ENCODE data around the gene MRPL40.

MRPL40 gene

DNA sequence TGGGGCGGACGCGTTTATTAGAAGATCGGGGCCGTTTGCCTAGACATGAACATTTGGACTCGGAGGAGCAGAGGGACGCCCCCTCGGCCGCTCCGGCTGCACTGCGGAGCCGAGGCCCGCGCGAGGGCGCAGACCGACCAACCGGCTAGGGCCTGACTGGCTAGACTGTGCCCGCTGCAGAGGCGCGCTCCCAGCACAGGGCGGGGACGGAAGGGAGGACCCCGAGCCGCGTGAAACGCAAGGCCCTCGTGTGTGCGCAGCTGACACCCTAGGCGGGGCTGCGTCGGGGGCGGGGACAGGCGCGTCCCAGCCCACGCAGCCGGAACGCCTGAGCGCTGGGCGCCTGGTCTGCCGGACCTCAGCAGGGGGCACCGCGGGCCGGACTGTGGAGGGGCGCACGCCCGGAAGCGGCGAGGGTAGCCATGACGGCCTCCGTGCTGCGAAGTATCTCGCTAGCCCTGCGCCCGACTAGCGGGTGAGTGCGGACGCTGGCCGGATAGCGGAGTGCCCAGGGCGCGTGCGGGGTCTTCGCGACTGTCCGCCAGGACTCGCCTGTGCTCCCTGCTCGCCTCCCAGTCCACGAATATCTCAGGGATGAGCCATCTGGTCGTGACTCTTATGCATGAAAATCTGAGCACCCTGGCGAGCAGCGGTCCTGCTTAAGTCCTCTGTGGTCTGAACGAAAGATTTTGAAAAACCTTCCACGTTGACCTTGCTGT lies at the start of gene MRPL40:
Gene MRPL40, plus strand, starts transcription at position 413 of the 719 bp plus-strand sequence. Its CDS starts 10 bp downstream, at position 423.
- DNase-seq (ENCODE audit: low spot score) = peak; percentile 92

DNA sequence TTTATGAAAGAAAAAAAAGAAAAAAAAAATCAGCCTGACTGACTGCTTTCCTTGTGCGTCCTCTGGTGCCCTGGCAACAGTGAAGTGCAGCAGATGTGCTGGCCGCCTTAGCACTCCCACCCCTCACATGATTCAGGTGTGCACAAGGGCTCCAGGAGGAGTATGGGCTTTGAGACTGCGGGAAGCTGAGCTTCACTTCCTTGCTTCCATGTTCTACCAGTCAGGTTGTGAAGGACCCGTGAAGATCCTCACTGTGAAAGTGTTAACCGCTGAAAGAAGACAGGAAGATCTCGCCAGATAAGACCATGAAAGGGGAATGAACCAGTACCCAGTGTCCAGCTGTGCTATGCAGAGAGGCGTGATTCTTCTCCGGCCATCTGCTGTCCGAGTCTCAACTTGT lies 49.1 kb upstream of the MRPL40 start:
- DNase-seq (ENCODE audit: low spot score) = no peak

DNA sequence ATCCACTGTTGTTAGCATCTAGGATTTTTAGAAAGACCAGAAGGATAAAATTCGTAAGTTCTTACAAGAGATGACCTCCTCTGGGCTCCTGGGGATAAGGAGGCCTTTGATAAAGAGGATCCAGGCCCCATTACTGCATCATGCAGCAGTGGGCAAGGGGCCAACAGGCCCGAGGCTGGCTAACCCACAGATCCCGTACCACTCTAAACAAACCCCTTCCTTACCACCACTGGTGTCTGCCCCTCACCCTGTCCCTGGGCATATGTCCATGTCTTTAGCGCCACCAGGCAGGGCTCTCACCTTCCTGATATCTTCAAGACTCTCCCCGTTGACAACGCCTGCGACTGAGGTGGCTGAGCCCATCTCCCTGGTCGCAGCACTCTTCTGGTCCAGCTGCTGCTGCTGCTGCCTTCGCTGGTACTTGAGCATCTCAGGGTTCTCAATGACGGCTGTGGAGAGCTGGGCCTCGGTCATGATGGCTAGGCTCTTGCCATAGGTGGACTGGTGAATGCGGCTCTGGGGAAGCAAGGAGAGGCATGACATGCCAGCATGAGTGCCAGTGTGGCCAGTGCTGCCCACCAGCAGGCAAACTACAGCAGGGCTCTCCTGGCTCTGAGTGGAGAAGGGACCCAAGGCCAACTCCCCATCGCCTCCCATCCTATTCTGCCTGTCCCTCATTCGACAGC lies 47.0 kb upstream of the MRPL40 start:
- DNase-seq (ENCODE audit: low spot score) = no peak

DNA sequence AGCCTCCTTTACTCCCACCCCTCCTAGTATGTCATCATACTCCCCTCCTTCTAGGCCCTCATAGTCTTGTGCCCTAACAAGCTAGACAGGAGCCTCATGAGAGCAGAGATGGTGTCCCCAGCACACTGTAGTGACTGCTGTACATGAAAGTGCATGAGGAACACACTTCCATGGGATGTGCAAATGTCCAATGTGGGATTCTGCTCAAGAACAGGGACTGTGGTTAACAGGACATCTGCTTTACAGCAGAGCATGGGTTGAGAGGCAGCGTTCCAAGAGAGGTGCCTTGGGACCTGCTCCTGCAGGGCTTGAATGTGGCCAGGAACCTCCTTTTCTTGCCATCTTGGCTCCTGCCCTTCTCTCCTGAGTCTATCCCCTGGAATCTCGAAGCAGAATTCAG lies 46.1 kb upstream of the MRPL40 start:
- no peak for DNase-seq (ENCODE audit: low spot score)

DNA sequence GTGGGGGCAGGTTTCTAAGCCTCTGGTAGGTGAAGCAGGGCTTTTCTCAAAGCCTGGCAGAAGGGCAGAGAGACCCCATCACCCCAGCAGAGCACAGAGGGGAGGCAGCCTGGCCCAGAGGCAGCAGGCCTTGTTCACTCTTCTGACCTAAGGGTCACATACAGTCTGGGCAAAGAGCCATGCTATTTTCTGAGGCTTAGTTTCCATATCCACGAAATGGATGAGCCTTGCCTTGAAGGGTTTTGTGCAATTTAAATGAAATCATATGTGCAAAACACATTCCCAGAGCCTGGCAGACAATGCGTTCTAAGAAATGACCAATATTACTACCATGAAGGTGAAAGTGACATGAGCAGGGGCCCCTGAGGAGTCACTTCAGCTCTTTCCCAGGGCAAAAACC lies 45.3 kb upstream of the MRPL40 start:
- DNase-seq (ENCODE audit: low spot score) = no peak

DNA sequence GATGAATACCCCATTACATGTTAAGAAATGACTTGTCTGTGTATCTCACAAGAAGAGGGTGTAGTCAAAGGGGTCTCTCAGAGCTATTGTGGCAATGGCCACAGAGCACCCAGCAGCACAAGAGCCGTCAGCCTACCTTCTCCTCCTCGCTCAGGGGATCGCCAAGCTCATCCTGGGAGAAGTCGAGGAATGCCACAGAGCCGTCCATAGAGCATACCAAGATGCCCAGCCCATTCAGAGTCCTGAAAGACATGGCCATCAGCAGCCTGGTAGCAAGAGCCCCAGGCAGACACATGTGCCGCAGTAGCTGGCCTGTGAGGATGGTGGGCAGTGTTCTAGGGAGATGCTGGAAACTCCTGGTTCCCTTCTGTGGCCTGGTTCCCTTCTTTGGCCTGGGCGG lies 44.8 kb upstream of the MRPL40 start:
- no peak for DNase-seq (ENCODE audit: low spot score)

DNA sequence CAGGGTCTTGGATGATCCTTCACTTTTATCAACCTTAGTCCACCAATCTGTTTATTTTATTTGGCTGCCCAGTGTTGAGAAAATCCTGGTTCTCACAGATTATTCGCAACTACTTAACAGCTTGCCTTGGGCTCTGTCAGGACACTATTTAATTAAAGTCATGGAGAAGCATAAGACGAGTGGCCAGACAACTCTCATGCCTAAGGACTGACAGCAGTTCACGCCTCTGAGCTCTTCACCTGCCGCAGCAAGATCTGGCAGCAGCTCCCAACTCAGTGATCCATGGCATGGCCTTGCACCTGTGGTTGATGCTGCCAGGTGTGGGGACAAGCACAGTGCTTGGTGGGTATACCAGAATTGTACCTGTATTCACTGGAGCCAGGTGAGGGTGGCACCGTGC lies 38.6 kb upstream of the MRPL40 start:
- DNase-seq (ENCODE audit: low spot score) = no peak

DNA sequence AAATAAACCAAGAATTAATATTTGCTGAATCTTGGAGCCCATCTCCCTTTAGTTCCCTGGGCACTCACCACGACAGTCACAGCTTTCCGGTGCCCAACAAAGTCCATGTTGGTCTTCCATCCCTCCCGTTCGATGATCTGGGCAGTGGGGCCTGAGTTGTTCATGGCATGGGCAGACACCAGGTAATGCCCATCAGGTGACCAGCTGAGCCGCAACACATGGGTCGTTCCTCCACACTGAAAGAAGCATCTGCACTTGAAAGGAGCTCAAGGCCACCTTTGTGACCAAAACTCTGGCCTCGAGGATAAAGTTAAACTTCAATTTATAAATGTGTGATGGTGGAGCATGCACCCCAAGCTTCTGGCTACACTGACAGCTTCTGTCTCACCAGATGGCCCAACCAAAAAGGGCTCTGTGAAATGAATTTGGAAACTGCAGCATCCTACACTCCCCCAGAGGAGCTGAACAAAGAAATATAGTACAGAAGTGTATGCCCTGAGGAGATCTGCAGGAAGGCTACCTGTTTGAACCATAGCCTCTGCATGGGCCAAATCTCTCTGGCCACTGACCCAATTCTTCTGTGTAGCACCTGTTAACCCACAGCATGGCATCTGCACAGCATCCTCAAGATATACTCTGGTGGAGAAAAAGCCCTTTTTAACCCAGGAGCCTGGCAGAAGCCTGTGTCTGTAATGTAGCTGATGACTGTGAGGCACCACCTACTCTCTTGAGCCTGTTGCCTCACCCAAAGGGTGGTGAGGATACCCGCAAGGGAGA lies 37.9 kb upstream of the MRPL40 start:
- no peak for DNase-seq (ENCODE audit: low spot score)

DNA sequence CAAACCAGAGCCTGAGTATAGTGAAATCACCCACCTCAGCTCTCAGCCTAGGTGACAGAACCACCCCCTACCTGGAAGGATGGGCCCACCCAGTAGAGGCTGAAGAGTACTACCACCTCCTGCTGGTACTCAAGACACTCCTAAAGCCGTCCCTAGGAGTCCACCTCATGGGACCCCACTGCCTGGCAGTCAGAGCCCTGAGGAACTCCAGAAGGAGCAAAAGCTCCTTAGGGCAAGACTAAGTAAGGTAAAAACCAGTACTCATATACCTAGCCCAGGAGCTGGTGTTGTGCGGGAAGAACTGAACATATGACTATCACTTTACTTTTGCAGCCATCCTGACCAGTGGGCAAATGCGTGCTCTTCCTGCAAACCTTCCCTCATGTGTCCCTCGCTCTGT lies 37.1 kb upstream of the MRPL40 start:
- DNase-seq (ENCODE audit: low spot score) = no peak

DNA sequence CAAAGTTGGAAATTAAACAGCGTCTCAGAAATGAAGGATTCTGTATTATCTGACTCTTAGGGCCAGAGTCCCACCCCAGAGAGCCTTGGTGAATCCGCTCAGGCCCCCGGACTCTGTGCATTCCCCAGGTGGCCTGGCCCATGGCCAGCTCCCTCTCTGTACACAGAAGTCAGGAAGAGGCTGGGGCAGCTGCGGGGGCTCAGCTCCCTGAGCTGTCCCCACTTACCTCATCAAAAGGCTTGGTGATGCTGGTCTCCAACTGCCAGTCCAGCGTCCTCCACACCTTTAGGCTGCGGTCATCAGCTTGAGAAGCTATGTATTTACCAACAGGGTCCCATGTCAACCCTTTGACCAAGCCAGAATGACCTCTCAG lies 35.8 kb upstream of the MRPL40 start:
- DNase-seq (ENCODE audit: low spot score) = no peak

DNA sequence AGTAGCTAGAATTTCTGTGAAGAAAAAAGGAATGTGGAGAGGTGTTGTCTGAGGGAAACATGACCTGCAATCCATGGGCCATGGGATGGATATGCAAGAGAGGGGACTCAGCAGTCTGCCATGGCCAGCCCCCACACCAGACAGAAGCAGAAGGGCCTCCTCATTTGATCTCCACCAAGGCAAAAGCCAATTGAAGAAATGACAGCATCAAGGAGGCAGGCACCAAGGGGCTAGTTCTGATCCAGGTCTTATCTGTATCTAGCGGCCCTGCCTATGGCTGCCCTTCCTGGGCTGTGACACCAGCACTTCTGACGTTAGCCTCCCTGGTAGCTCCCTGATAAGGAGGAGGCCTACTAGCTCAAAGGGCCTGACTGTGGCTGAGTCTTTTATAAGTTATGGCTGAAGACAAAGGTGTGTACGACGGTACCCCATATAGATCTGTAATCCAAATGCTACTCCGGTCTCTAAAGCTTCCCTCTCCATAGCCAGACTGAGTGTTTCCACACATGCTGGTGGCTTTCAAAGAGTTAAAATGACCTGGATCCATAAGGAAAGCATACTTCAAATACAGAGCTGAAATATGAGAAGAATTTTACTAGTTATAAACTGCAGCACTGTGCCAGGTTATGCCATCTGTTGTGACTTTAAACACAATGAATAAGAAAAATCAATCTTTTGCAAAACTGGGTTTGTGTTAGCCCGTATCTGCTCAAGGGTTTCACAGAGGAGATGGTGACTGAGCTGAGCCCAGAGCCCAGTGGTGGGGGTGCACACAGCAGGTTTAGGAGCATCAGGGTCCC lies 35.2 kb upstream of the MRPL40 start:
- no peak for DNase-seq (ENCODE audit: low spot score)

DNA sequence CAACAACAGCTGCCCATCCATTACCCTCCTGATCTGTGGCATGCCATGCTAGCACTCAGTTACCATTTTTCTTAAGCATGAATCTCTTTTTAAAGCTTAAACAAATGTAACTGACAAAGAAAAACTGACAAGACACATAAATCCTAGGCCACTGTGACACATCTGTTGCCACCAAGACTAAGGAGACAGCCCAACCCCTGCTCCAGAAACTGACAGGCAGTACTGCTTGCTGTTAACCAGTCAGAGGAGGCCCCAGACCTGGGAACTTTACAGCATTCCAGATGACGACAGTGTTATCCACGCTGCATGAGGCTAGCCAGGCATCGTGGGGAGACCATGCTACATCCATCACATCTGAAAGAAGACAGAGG lies 34.6 kb upstream of the MRPL40 start:
- no peak for DNase-seq (ENCODE audit: low spot score)

DNA sequence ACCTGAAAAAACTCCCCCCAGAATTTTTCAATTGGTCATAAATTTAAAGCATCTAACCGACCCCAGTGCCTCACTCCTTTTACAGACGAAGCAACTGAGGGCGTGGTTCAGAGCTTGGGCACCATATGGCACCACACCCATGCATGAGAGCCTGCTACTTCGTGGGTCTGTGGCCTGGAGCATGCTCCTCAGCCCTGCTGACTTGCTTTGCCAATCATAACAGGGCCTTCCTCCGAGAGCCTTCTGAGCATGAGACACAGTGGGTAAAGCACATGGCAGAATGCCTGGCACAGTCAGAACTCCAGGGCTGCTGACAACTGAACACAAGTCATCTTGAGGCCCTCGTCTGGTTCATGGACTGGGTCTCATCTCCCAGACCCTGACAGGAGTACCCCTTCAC lies 34.1 kb upstream of the MRPL40 start:
- DNase-seq (ENCODE audit: low spot score) = no peak

DNA sequence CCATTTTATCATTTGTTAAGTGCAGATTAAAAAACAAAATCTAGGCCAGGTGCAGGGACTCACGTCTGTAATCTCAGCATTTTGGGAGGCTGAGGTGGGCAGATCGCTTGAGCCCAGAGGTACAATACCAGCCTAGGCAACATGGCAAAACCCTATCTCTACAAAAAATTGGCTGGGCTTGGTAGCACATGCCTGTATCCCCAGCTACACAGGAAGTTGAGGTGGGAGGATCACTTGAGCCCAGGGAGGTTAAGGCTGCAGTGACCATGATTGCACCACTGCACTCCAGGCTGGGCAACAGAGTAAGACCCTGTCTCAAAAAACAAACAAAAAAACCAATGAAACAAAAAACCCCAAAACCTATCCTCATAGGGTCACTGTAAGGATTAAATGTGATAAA lies 33.7 kb upstream of the MRPL40 start:
- no peak for DNase-seq (ENCODE audit: low spot score)

DNA sequence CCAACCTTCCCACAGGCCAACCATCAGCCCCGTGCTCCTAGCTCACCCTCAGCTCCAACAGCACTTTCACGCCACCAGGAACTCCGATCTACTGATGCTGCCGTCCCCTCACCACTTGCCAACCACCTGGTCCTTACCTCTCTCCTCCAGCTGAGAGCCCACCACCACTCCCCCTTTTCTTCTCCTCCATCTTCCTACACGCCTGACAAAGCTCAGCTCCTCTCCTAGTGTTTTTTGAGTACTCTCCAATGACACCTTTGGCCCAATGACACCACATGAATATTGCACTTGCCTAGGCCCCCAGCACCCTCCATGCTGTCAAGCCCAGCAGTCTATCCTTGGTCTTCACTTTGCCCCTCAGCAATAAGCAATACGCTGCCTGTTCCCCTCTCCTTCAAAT lies 31.5 kb upstream of the MRPL40 start:
- DNase-seq (ENCODE audit: low spot score) = no peak

DNA sequence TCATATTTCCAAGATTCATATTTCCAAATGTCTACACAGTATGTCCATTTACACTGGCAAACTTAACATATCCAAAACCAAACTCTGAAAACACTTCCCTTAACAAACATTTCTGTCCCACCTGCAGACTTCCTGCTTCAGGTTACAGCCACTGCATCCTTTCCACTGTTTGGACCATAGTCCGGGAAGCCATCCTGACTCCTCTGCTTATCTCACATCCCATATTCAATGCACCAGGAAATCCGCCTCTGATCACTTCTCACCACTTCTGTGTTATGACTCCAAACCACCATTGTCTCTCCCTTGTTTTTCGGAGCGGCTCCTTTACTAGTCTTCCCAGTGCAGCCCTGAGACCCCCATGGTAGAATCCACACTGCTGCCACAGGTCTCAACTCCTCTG lies 30.9 kb upstream of the MRPL40 start:
- DNase-seq (ENCODE audit: low spot score) = no peak

DNA sequence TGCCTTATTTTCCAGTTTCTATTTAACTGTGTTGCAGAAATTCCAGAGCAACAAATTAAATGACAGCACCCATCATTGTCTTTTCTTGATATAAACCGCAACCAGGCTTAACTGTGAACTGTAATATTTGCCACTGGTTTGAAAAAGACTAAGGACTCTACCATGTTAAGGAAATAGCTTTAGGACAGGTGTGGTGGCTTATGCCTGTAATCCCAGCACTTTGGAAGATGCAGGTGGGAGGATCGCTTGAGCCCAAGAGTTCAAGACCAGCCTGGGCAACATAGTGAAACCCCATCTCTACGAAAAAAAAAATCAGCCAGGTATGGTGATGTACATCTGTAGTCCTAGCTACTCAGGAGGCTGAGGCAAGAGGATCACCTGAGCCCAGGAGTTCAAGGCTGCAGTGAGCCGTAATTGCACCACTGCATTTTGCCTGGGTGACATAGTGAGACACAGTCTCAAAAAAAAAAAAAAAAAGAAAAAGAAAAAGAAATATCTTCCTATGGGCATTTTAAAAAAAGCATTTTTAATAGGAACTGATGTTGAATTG lies 29.6 kb upstream of the MRPL40 start:
- DNase-seq (ENCODE audit: low spot score) = no peak

DNA sequence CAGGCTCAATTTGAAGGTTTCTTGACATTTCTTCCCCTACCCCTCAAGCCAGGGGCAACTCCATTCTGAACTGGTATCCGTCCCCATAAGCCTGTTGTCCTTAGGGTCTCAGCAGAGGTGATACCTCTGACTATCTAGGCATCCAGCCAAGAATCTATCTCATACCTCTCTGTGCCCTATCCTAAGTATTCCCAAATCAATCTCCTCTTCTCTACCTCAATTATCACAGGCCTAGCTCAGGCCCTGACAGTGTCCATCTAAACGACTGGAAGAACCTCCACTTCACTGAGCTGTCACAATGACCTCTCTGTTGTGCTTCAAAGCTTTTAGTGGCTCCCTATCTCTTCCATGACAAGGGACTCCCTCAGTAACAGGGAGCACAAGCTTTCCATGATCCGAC lies 27.7 kb upstream of the MRPL40 start:
- no peak for DNase-seq (ENCODE audit: low spot score)

DNA sequence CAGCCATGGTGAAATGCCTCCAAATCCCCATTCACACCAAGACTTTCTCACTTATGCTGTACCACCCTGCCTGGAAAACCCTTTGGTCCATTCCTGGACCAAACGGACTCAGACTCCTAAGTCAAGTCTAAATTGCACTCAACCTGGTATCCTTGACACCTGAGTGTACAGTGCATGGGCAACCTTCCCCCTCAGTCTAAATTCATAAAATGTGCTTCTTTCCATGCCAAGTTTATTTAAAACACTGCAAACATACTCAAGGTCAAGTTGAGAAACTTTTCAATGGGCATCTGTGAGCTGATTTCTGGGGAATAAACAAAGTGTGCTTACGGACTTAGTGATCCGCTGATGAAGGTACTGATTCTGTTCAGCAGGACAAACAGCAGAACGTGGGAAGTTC lies 27.2 kb upstream of the MRPL40 start:
- no peak for DNase-seq (ENCODE audit: low spot score)

DNA sequence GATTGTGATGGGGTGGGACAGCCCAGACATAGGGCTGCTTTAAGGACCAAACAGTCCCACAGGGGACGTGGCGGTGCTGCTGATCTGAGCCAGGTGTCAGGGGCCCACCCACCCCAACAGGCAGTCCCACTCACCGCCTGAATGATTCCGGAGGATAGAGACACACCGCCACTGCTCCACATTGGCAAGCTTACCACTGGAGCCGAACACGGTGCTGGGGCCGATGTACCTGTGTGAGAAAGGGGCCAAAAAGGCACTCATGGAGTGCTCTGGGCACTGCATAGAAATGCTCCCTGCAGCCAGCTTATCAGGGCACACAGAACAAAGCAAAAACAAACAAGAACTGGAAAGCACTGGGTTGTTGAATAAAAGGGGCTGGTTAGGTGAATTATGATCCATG lies 26.7 kb upstream of the MRPL40 start:
- DNase-seq (ENCODE audit: low spot score) = no peak

DNA sequence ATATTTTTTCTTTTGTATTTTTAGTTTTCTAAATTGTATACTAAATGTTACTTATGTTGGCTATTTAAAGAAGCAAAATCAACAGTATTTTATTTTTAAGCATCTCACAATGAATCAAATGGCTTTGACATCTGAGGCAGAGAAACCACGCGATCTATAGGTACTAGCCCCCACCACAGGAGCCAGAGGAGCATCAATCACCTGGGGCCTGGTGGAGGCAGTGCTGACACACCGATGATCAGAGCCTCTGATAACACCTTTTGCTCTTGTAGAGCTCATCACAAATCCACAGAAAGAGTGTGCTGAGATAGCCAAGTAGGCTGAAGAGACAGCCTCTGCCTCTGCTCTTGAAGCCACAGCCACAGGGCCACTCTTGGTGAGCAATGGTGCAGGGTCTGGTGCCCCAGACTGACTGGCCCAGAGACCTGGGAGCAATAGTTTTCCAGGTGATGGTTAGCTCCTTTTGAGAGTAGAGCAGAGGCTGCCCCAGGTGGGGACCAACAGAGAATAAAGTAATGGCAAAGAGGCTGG lies 26.0 kb upstream of the MRPL40 start:
- DNase-seq (ENCODE audit: low spot score) = no peak

DNA sequence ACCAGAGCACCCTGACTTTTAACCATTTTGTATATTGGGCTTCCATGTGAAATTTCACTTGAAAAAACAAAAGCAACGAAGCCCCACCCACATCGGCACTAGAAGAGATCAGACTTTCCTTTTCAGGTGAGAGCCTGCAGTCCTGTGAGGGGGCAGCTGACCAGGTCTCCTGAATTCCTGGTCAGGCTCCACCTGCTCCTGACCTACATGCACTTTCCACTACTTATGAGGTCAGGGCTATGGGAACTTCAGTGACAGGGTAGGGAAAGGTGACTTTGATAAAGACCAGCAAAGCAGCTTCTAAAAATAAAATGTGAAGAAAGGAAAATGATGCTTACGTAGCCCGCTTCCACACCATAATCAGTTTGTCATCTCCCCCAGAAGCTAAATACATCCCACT lies 25.5 kb upstream of the MRPL40 start:
- DNase-seq (ENCODE audit: low spot score) = no peak

Data from NAMALWA (cell line).